Measurements from ENCODE around the gene ZNF410. TPM values are rescaled to one million over a fixed set of nuclear protein-coding genes. Genes with fewer than 3 reads are reported as not detected.

The ZNF410 gene
- total and polyA plus RNA-seq, 10 donors: 28.0 to 52.7 (median 46.0) TPM

- Histone ChIP-seq H3K27me3 (replicated peaks in 1 of 7) (no peaks in the 10 kb centered on the region), H3K36me3 (peaks cover 0 to 6% (median 0%) of the 10 kb centered on the region in 6 donors), H3K4me3 (no peak overlapping the region), H3K4me1 (no peaks in the 10 kb centered on the region), H3K9me3 (no peaks in the 10 kb centered on the region), H3K27ac (no peak overlapping the region)
- TF ChIP-seq POLR2AphosphoS5 (IDR thresholded peaks at IDR 0.05) (no peak), CTCF (IDR thresholded peaks at IDR 0.05 in 8 of 11, conservative IDR thresholded peaks at IDR 0.05 in 3 of 11) (no peak), POLR2A (IDR thresholded peaks at IDR 0.05) (no peak)
- no peak for DNase-seq
- WGBS, 5 donors: 87 to 98% (median 93%) methylated on average over 3 of the region's 3 CpGs
- intact Hi-C loops (cut with DNase I; ENCODE audit: low total_unique reads): no loop called here
Observed at GRCh38 chr14:73877790-73878189, 8.9 kb upstream of the ZNF410 start.

DNA sequence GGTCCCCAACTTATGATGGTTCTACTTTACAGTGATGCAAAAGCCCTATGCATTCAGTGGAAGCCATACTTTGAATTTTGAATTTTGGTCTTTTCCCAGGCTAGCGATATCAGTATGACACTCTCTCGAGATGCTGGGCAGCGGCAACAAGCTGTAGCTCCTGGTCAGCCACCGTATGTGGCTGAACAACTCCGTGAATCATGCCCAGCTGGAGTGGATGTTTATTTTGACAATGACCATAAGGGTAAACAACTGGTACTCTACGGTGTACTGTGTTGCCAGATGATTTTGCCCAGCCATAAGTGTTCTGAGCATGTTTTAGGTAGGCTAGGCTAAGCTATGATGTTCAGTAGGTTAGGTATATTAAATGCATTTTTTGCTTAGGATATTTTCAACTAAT, 8.2 kb upstream of the ZNF410 start:
- 86 to 92% (median 90%) methylated on average over 6 of the region's 6 CpGs for WGBS, 5 donors
- DNase-seq: no peak

GRCh38 chr14:73879027-73879426, 7.6 kb upstream of the ZNF410 start:
- no peak for TF ChIP-seq POLR2AphosphoS5 (IDR thresholded peaks at IDR 0.05)
- TF ChIP-seq CTCF (IDR thresholded peaks at IDR 0.05 in 8 of 11, conservative IDR thresholded peaks at IDR 0.05 in 3 of 11): no peak
- TF ChIP-seq POLR2A (IDR thresholded peaks at IDR 0.05): no peak
- no peak overlapping the region for H3K27ac ChIP-seq
- no peak overlapping the region for H3K4me3 ChIP-seq
- DNase-seq: no peak
- H3K27me3 ChIP-seq (replicated peaks in 1 of 7): no peaks in the 10 kb centered on the region
- intact Hi-C loops (cut with DNase I; ENCODE audit: low total_unique reads): no loop called here
- H3K9me3 ChIP-seq: no peaks in the 10 kb centered on the region
- H3K36me3 ChIP-seq: peaks cover 0 to 5% (median 0%) of the 10 kb centered on the region in 6 donors
- 76 to 94% (median 87%) methylated on average over 1 of the region's 1 CpG for WGBS, 5 donors
- no peaks in the 10 kb centered on the region for H3K4me1 ChIP-seq

More for the DNA sequence above, 8.2 kb upstream of the ZNF410 start:
- H3K9me3 ChIP-seq: no peaks in the 10 kb centered on the region
- intact Hi-C loops (cut with DNase I; ENCODE audit: low total_unique reads): no loop called here
- H3K27ac ChIP-seq: no peak overlapping the region
- no peaks in the 10 kb centered on the region for H3K27me3 ChIP-seq (replicated peaks in 1 of 7)
- H3K4me1 ChIP-seq: no peaks in the 10 kb centered on the region
- no peak overlapping the region for H3K4me3 ChIP-seq
- H3K36me3 ChIP-seq: peaks cover 0 to 6% (median 0%) of the 10 kb centered on the region in 6 donors
- TF ChIP-seq CTCF (IDR thresholded peaks at IDR 0.05 in 8 of 11, conservative IDR thresholded peaks at IDR 0.05 in 3 of 11): no peak
- no peak for TF ChIP-seq POLR2A (IDR thresholded peaks at IDR 0.05)
- no peak for TF ChIP-seq POLR2AphosphoS5 (IDR thresholded peaks at IDR 0.05)

- H3K27ac ChIP-seq: peak overlapping the region in 1 of 8 donors; percentile 97
- H3K4me1 ChIP-seq: peaks cover 16 to 46% (median 41%) of the 10 kb centered on the region in 6 donors
- H3K27me3 ChIP-seq (replicated peaks in 1 of 7): no peaks in the 10 kb centered on the region
- H3K36me3 ChIP-seq: no peaks in the 10 kb centered on the region
- no peaks in the 10 kb centered on the region for H3K9me3 ChIP-seq
- WGBS, 5 donors: 76 to 87% (median 85%) methylated on average over 8 of the region's 8 CpGs
- intact Hi-C loops (cut with DNase I; ENCODE audit: low total_unique reads): no loop called here
- DNase-seq: no peak
- H3K4me3 ChIP-seq: peak overlapping the region in 1 of 8 donors; percentile 87
- TF ChIP-seq CTCF (IDR thresholded peaks at IDR 0.05 in 8 of 11, conservative IDR thresholded peaks at IDR 0.05 in 3 of 11) (no peak), POLR2A (IDR thresholded peaks at IDR 0.05) (no peak), POLR2AphosphoS5 (IDR thresholded peaks at IDR 0.05) (no peak)
Observed at GRCh38 chr14:73884438-73885190, 2.0 kb upstream of the ZNF410 start.
